H9 (cell line): ENCODE measurements around the gene CFAP410. TPM values are rescaled to one million over a fixed set of nuclear protein-coding genes. Genes with fewer than 3 reads are reported as not detected.

Source experiments
- DNase-seq: peaks from one replicate; pipeline ENCODE4 v3.0.0-alpha.2; 2017
- H2AFZ ChIP-seq: one replicate; pipeline ENCODE4 v1.6.1; 2013; ENCODE audit warnings: mild to moderate bottlenecking, low read length, control low read depth, moderate library complexity
- H2AK5ac ChIP-seq: 2 replicates; pipeline ENCODE4 v1.6.1; 2013; ENCODE audit warnings: low read length, control low read depth, mixed read lengths; ENCODE audit not compliant: insufficient read length
- H2BK120ac ChIP-seq: one replicate; pipeline ENCODE4 v1.6.1; 2013; ENCODE audit warnings: low read depth, mild to moderate bottlenecking, low read length, control low read depth, inconsistent platforms; ENCODE audit not compliant: poor library complexity, severe bottlenecking
- H2BK12ac ChIP-seq: 2 replicates; pipeline ENCODE4 v1.6.1; 2013; ENCODE audit warnings: low read length, control low read depth, mixed read lengths, low read depth; ENCODE audit not compliant: insufficient read length
- H2BK15ac ChIP-seq: 2 replicates; pipeline ENCODE4 v1.6.1; 2013; ENCODE audit warnings: low read depth, low read length, control low read depth
- H2BK20ac ChIP-seq: one replicate; pipeline ENCODE4 v1.6.1; 2013; ENCODE audit warnings: low read depth, mild to moderate bottlenecking, low read length, control low read depth, inconsistent platforms; ENCODE audit not compliant: poor library complexity, severe bottlenecking
- H2BK5ac ChIP-seq: 2 replicates; pipeline ENCODE4 v1.6.1; 2013; ENCODE audit warnings: low read length, control low read depth, mixed read lengths; ENCODE audit not compliant: insufficient read length
- H3K14ac ChIP-seq: 2 replicates; pipeline ENCODE4 v1.6.1; 2013; ENCODE audit warnings: low read length, control low read depth; ENCODE audit not compliant: insufficient read depth
- H3K18ac ChIP-seq: 2 replicates; pipeline ENCODE4 v1.6.1; 2013; ENCODE audit warnings: low read depth, mild to moderate bottlenecking, mixed read lengths, low read length, control low read depth; ENCODE audit not compliant: insufficient read length
- H3K23ac ChIP-seq: 2 replicates; pipeline ENCODE4 v1.6.1; 2013; ENCODE audit warnings: low read length, control low read depth, mixed read lengths, low read depth; ENCODE audit not compliant: insufficient read length
- H3K23me2 ChIP-seq: 2 replicates; pipeline ENCODE4 v1.6.1; 2013; ENCODE audit warnings: low read depth, mild to moderate bottlenecking, mixed read lengths, low read length, control low read depth; ENCODE audit not compliant: insufficient read length, poor library complexity, severe bottlenecking
- H3K27ac ChIP-seq: 2 replicates; pipeline ENCODE4 v1.5.1; 2013; ENCODE audit warnings: low read length, control low read depth, mixed read lengths, low read depth; ENCODE audit not compliant: insufficient read length
- H3K27me3 ChIP-seq: 2 replicates; pipeline ENCODE4 v1.6.1; 2013; ENCODE audit warnings: low read length, control low read depth, inconsistent platforms; ENCODE audit not compliant: insufficient read depth
- H3K4ac ChIP-seq: 2 replicates; pipeline ENCODE4 v1.6.1; 2013; ENCODE audit warnings: low read depth, mild to moderate bottlenecking, control low read depth, inconsistent platforms, low read length, moderate library complexity
- H3K4me1 ChIP-seq: 2 replicates; pipeline ENCODE4 v1.6.1; 2013; ENCODE audit warnings: low read length, control low read depth, inconsistent platforms; ENCODE audit not compliant: insufficient read depth
- H3K4me2 ChIP-seq: 2 replicates; pipeline ENCODE4 v1.6.1; 2013; ENCODE audit warnings: low read length, control low read depth, mixed read lengths; ENCODE audit not compliant: insufficient read length, insufficient read depth
- H3K56ac ChIP-seq: 2 replicates; pipeline ENCODE4 v1.6.1; 2013; ENCODE audit warnings: low read depth, mild to moderate bottlenecking, mixed read lengths, low read length, control low read depth; ENCODE audit not compliant: insufficient read length
- H3K79me1 ChIP-seq: 2 replicates; pipeline ENCODE4 v1.6.1; 2013; ENCODE audit warnings: low read depth, mild to moderate bottlenecking, moderate library complexity, low read length, control low read depth, inconsistent platforms; ENCODE audit not compliant: insufficient read depth, poor library complexity, severe bottlenecking
- H3K79me2 ChIP-seq: 2 replicates; pipeline ENCODE4 v1.6.1; 2013; ENCODE audit warnings: low read length, control low read depth, inconsistent platforms; ENCODE audit not compliant: insufficient read depth
- H3K9ac ChIP-seq: 2 replicates; pipeline ENCODE4 v1.6.1; 2013; ENCODE audit warnings: low read length, control low read depth, mixed read lengths; ENCODE audit not compliant: insufficient read length; ENCODE audit errors: extremely low read depth
- H3K9me3 ChIP-seq: one replicate; pipeline ENCODE4 v1.6.1; 2013; ENCODE audit warnings: low read depth, low read length, inconsistent platforms; ENCODE audit not compliant: control insufficient read depth
- H3T11ph ChIP-seq: one replicate; pipeline ENCODE4 v1.6.1; 2013; ENCODE audit warnings: mild to moderate bottlenecking, low read length, control low read depth, inconsistent platforms
- H4K20me1 ChIP-seq: one replicate; pipeline ENCODE4 v1.6.1; 2013; ENCODE audit not compliant: control insufficient read depth, insufficient read length, insufficient read depth
- H4K5ac ChIP-seq: 2 replicates; pipeline ENCODE4 v1.6.1; 2013; ENCODE audit warnings: low read depth, mild to moderate bottlenecking, mixed read lengths, low read length, control low read depth; ENCODE audit not compliant: insufficient read length
- H4K8ac ChIP-seq: replicated peaks from 2 replicates; pipeline ENCODE4 v1.6.1; 2013; ENCODE audit warnings: low read length, control low read depth, mixed read lengths, low read depth; ENCODE audit not compliant: insufficient read length
- H4K91ac ChIP-seq: 2 replicates; pipeline ENCODE4 v1.6.1; 2013; ENCODE audit warnings: low read depth, mild to moderate bottlenecking, moderate library complexity, mixed read lengths, low read length, control low read depth; ENCODE audit not compliant: insufficient read length
- H3K27ac Mint-ChIP-seq, 3 experiments: 2 replicates in 2 of 3; 3 replicates in 1 of 3; pipeline ENCODE4 v1.8.0; 2020 to 2021; ENCODE audit warnings: mixed read lengths in 3 of 3, mild to moderate bottlenecking in 1 of 3, moderate library complexity in 1 of 3
- H3K27me3 Mint-ChIP-seq: 2 replicates; pipeline ENCODE4 v1.8.0; 2021; ENCODE audit warnings: low read depth, mild to moderate bottlenecking, moderate library complexity, mixed read lengths
- H3K36me3 Mint-ChIP-seq, 3 experiments: 2 replicates in 2 of 3; 3 replicates in 1 of 3; pipeline ENCODE4 v1.8.0; 2020 to 2021; ENCODE audit warnings: low read depth in 3 of 3, mixed read lengths in 3 of 3; ENCODE audit not compliant: insufficient read depth in 1 of 3
- H3K4me1 Mint-ChIP-seq, 2 experiments: 2 replicates each; pipeline ENCODE4 v1.8.0; 2020; ENCODE audit warnings: mixed read lengths in 2 of 2
- H3K4me3 Mint-ChIP-seq, 2 experiments: 2 replicates in 1 of 2; 3 replicates in 1 of 2; pipeline ENCODE4 v1.8.0; 2020 to 2021; ENCODE audit warnings: mild to moderate bottlenecking in 2 of 2, mixed read lengths in 2 of 2, moderate library complexity in 1 of 2
- H3K9me3 Mint-ChIP-seq, 2 experiments: 2 replicates in 1 of 2; 3 replicates in 1 of 2; pipeline ENCODE4 v1.8.0; 2020; ENCODE audit warnings: mild to moderate bottlenecking in 2 of 2, mixed read lengths in 2 of 2, moderate library complexity in 1 of 2
- WGBS: extraction: QIAGEN DNeasy Blood & Tissue Kit; methylation state at CpG from one replicate; pipeline ENCODE4 v1.1.7; 2013; ENCODE audit warnings: missing lambda C conversion rate, low lambda C conversion rate, mixed read lengths; ENCODE audit not compliant: insufficient read length; ENCODE audit errors: extremely low coverage; 5-methylcytosine and 5-hydroxymethylcytosine counted together
- total RNA-seq: library from RNA; stranded (reverse); gene quantifications from 2 replicates; pipeline ENCODE4 v1.2.1, GENCODE V29; 2021
- TF ChIP-seq, protein P1 (sequence below): fragments of 200-600 bp; sonication (generic); conservative IDR thresholded peaks from 3 replicates; pipeline ENCODE4 v1.8.0; 2021; ENCODE audit warnings: antibody characterized with exemption, mild to moderate bottlenecking

The CFAP410 gene
- total RNA-seq, 1 experiment from 2014 or later, result 17.0 TPM

DNA sequence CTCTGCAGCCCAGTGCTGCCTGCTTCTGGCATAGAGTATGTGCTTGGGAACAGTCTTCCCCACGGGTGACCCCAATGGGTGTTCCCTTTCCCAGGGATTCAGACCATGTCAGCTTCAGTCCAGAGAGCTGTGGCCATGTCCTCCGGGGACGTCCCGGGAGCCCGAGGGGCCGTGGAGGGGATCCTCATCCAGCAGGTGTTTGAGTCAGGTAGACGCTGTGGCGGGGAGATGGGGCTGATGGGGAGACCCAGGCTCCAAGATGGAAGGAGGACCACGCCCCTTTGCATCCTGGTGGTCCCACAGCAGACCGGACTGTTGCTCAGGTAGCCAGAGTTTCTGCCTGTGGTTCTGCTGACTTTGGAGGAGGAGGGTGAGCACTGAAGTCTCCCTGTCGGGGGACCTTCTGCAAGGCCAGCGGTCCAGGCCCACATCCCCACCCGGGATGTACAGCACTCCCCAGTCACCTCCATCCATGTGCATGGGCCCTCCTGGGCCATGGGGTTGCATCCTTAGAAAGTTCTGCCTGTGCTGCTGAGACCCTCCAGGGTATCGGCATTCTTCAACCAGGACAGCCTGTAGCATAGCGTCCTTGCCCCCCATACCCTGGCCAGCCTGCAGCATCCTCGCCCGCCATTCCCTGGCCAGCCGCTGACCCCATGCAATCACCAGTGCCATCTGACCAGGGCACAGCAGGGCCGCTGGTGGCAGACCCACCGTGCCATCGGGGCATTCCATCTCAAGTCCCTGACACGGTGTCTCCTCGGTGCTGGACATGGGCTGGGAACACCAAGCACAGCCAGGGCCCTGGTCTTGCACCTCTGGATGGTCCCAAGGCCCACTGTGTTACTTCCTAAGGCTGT lies 50.7 kb downstream of the CFAP410 start:
- DNase-seq, result no peak
- Histone ChIP-seq H2BK120ac (no peak overlapping the region), H3K14ac (no peak overlapping the region; the same call in 1 of the 2 replicates), H2AK5ac (no peak overlapping the region), H3K9me3 (no peaks in the 10 kb centered on the region), H3K27me3 (no peaks in the 10 kb centered on the region), H3T11ph (no peak overlapping the region), H4K8ac (no peak overlapping the region), H2BK15ac (no peak overlapping the region), H3K56ac (no peak overlapping the region), H3K4me2 (no peak overlapping the region), H3K23me2 (no peaks in the 10 kb centered on the region), H3K4me1 (no peaks in the 10 kb centered on the region), H3K79me2 (no peaks in the 10 kb centered on the region), H3K27ac (no peak overlapping the region), H2BK5ac (no peak overlapping the region), H4K5ac (no peak overlapping the region), H3K4ac (no peak overlapping the region), H4K91ac (no peak overlapping the region), H2BK12ac (no peak overlapping the region), H3K18ac (no peak overlapping the region), H3K9ac (no peak overlapping the region), H3K79me1 (no peaks in the 10 kb centered on the region), H2BK20ac (no peak overlapping the region), H3K23ac (no peak overlapping the region), H2AFZ (no peak overlapping the region), H4K20me1 (no peaks in the 10 kb centered on the region)
- Mint-ChIP-seq H3K36me3 (no peaks in the 10 kb centered on the region), H3K27ac (no peak overlapping the region), H3K9me3 (no peaks in the 10 kb centered on the region), H3K4me3 (no peak overlapping the region), H3K4me1 (peaks cover 11 to 14% of the 10 kb centered on the region in 2 experiments), H3K27me3 (peaks cover 11% of the 10 kb centered on the region)
- TF ChIP-seq, protein P1, sequence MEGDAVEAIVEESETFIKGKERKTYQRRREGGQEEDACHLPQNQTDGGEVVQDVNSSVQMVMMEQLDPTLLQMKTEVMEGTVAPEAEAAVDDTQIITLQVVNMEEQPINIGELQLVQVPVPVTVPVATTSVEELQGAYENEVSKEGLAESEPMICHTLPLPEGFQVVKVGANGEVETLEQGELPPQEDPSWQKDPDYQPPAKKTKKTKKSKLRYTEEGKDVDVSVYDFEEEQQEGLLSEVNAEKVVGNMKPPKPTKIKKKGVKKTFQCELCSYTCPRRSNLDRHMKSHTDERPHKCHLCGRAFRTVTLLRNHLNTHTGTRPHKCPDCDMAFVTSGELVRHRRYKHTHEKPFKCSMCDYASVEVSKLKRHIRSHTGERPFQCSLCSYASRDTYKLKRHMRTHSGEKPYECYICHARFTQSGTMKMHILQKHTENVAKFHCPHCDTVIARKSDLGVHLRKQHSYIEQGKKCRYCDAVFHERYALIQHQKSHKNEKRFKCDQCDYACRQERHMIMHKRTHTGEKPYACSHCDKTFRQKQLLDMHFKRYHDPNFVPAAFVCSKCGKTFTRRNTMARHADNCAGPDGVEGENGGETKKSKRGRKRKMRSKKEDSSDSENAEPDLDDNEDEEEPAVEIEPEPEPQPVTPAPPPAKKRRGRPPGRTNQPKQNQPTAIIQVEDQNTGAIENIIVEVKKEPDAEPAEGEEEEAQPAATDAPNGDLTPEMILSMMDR, result no peak
- WGBS, result no CpG with 5 or more reads among the region's 23 CpGs
